Ishikawa (cell line): ENCODE results near the gene OSTM1.

Source experiments
- EGR1 ChIP-seq: IDR thresholded peaks from 2 replicates; pipeline ENCODE4 v1.6.1; 2012
- EP300 ChIP-seq: IDR thresholded peaks from 2 replicates; pipeline ENCODE4 v1.6.1; 2012; ENCODE audit warnings: borderline replicate concordance
- FOXM1 ChIP-seq: IDR thresholded peaks from 2 replicates; pipeline ENCODE4 v1.6.1; 2012; ENCODE audit warnings: low read depth, borderline replicate concordance
- MAX ChIP-seq: IDR thresholded peaks from 2 replicates; pipeline ENCODE4 v1.6.1; 2012
- NFIC ChIP-seq: IDR thresholded peaks from 2 replicates; pipeline ENCODE4 v1.6.1; 2012
- RAD21 ChIP-seq: IDR thresholded peaks from 2 replicates; pipeline ENCODE4 v1.6.1; 2012; ENCODE audit warnings: low read depth

GRCh38 chr6:108114841-108115597 is 40.5 kb upstream of the OSTM1 start:
- TF ChIP-seq EP300 (no peak), NFIC (no peak), EGR1 (no peak), MAX (no peak), FOXM1 (no peak), RAD21 (no peak)
